Right atrium auricular region (tissue), 2 donors: ENCODE data around the gene SYNGR4. TPM values are rescaled to one million over a fixed set of nuclear protein-coding genes. Genes with fewer than 3 reads are reported as not detected.
"Not testable (repeated sequence)": the region's sequence is repeated elsewhere in the genome, so short reads cannot be mapped to it uniquely, and the experiment has no call there.

Experiments
- DNase-seq: peaks from one replicate; pipeline ENCODE4 v3.0.0-alpha.2; 2019; ENCODE audit warnings: low spot score
- H3K27ac ChIP-seq, 2 donors: fragments of 200-600 bp; sonication (generic); 1 replicate in 1 of 2; 2 replicates in 1 of 2; pipeline ENCODE4 v1.5.1; 2016 to 2019
- H3K27me3 ChIP-seq, 2 donors: fragments of 200-600 bp; sonication (generic); one replicate each; pipeline versions ENCODE4 v1.5.1 to v1.6.0; 2017 to 2019
- H3K36me3 ChIP-seq: fragments of 200-600 bp; sonication (generic); one replicate; pipeline ENCODE4 v1.5.1; 2016
- H3K4me1 ChIP-seq, 2 donors: fragments of 200-600 bp; sonication (generic); one replicate each; pipeline versions ENCODE4 v1.5.1 to v1.6.0; 2017 to 2019
- H3K4me3 ChIP-seq, 2 donors: fragments of 200-600 bp; sonication (generic); 1 replicate in 1 of 2; 2 replicates in 1 of 2; pipeline ENCODE4 v1.5.1; 2017 to 2019; ENCODE audit warnings: mild to moderate bottlenecking in 1 of 2, moderate library complexity in 1 of 2
- H3K9me3 ChIP-seq, 2 donors: fragments of 200-600 bp; sonication (generic); one replicate each; pipeline ENCODE4 v1.5.1; 2019
- total RNA-seq, 2 donors: library from RNA; depleted of rRNA; stranded (reverse); fragments of >200 nt; gene quantifications; one replicate each; pipeline ENCODE4 v1.1.0, GENCODE V29; 2016
- TF ChIP-seq, protein P1 (sequence below), 2 donors: fragments of 200-600 bp; sonication (generic); IDR thresholded peaks; one replicate each; pipeline ENCODE4 v1.5.1; 2019; ENCODE audit warnings: antibody characterized with exemption in 2 of 2

Gene SYNGR4, protein sequence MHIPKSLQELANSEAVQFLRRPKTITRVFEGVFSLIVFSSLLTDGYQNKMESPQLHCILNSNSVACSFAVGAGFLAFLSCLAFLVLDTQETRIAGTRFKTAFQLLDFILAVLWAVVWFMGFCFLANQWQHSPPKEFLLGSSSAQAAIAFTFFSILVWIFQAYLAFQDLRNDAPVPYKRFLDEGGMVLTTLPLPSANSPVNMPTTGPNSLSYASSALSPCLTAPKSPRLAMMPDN
- not detected for total RNA-seq

DNA sequence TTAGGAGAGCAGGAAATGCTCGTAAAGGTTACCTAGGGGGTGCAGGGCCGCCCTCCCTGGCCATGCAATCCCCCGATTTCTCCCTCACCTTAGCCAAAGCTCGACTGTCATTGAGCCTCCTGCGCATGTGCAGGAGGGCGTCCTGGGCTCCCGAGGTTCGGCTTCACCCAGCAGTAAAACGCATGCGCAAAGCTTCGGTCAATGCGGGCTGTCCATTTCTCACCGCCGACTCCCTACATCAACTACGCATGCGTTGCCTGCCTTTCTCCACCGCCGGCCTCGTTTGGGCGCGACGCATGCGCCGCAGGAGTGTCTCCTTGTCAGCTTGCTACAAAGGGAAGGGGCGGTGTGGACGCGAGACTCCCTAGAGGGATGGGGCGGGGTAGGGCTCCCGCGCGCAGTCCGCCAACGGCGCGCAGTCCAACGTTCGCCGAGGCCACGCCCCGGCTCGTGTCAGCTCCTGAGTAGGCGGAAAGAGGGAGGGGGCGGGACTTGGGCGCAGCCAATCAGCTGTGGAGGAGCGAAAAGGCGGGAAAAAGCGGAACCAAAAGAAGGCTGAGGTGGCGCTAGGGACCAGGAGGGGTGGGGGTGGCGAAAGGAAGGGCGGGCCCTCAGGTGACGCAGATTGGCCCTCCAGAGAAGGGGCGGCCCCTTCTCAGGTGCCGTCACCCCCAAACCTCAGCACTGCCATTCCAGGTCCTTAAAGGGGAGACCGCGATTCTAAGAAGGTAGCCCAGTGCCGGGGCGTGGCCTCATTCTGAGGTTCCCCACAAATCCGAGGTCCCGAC, at the start of gene SYNGR4, which contains the start of gene TMEM143:
TSS of gene SYNGR4 (plus strand) at position 558 of the 788 bp plus-strand sequence. CDS start 1,476 bp downstream, outside the sequence.
TSS of gene TMEM143 (minus strand) at position 131 of the 788 bp plus-strand sequence. CDS start at position 111, 20 bp downstream.
- Histone ChIP-seq H3K9me3 (no peaks in the 10 kb centered on the region), H3K4me1 (peaks cover 0 to 6% of the 10 kb centered on the region in 2 donors), H3K36me3 (no peaks in the 10 kb centered on the region), H3K4me3 (peak within 1 kb of the TSS; percentile 50 to 74), H3K27me3 (no peaks in the 10 kb centered on the region), H3K27ac (peak within 1 kb of the TSS; percentile 98 to 99)
- TF ChIP-seq, protein P1, sequence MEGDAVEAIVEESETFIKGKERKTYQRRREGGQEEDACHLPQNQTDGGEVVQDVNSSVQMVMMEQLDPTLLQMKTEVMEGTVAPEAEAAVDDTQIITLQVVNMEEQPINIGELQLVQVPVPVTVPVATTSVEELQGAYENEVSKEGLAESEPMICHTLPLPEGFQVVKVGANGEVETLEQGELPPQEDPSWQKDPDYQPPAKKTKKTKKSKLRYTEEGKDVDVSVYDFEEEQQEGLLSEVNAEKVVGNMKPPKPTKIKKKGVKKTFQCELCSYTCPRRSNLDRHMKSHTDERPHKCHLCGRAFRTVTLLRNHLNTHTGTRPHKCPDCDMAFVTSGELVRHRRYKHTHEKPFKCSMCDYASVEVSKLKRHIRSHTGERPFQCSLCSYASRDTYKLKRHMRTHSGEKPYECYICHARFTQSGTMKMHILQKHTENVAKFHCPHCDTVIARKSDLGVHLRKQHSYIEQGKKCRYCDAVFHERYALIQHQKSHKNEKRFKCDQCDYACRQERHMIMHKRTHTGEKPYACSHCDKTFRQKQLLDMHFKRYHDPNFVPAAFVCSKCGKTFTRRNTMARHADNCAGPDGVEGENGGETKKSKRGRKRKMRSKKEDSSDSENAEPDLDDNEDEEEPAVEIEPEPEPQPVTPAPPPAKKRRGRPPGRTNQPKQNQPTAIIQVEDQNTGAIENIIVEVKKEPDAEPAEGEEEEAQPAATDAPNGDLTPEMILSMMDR (IDR thresholded peaks at IDR 0.05), result no peak
- peak; percentile 99 for DNase-seq

DNA sequence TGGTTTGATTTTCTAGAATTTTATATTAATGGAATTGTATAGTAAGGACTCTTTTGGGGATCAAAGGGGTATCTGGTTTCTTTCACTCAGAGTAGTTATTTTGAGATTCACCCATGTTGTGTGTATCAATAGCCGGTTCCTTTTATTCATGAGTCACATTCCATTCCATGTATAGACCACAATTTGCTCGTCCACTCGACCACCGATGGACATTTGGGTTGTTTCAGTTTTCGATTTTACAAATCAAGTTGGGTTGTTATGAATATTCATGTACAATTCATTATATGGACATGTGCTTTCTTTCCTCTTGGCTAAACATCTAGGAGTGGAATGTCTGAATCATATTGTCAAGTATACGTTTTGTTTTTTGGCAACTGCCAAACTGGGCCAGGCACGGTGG, 48.5 kb upstream of the SYNGR4 start:
- Histone ChIP-seq H3K27ac (no peak overlapping the region), H3K9me3 (no peaks in the 10 kb centered on the region), H3K4me3 (no peak overlapping the region), H3K4me1 (peaks cover 0 to 9% of the 10 kb centered on the region in 2 donors), H3K36me3 (no peaks in the 10 kb centered on the region), H3K27me3 (no peaks in the 10 kb centered on the region)
- TF ChIP-seq, protein P1 (IDR thresholded peaks at IDR 0.05), result no peak
- DNase-seq, result no peak

DNA sequence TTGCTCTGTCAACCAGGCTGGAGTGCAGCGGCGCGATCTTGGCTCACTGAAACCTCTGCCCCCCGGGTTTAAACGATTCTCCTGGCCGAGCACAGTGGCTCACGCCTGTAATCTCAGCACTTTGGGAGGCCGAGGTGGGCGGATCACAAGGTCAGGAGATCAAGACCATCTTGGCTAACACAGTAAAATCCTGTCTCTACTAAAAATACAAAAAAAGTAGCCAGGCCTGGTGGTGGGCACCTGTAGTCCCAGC, 46.5 kb upstream of the SYNGR4 start:
- peaks cover 0 to 21% of the 10 kb centered on the region in 2 donors for H3K4me1 ChIP-seq
- H3K36me3 ChIP-seq, H3K9me3 ChIP-seq, H3K27me3 ChIP-seq, H3K27ac ChIP-seq, DNase-seq, H3K4me3 ChIP-seq: not testable (repeated sequence)

DNA sequence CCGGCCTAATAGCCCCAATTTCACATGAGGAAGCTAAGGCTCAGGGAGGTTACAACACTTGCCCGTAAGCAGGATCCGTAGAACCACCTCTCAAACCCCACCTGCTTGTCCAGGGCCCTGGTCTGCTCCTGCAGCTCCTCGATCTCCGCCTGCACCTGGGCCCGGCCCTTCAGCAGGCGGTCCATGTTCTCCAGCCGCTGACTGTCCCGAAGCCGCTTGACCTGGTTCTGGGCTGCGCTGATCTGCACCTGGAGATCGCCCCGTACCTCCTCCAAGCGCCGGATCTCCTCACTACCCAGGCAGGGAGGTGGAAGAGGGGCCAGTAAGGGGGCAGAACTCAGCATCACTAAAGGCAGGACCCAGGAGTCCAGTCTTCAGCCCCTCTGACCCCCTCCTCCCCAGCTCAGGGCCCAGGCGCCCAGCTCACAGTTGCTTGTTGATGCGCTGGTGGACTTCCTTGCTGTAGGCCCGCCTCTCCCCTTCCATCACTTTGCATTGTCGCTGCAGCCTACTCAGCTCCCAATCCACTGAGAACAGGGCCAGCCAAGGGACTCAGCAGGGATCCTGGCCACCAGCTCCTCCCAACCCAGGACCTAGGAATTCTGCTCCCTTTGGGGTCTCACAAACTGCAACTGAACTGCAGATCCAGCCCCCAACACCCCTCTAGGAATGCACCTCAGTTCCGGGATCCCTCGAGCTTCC, 45.7 kb upstream of the SYNGR4 start:
- Histone ChIP-seq H3K4me3 (no peak overlapping the region), H3K9me3 (no peaks in the 10 kb centered on the region), H3K4me1 (peaks cover 0 to 25% of the 10 kb centered on the region in 2 donors), H3K27me3 (no peaks in the 10 kb centered on the region), H3K36me3 (no peaks in the 10 kb centered on the region), H3K27ac (no peak overlapping the region)
- TF ChIP-seq, protein P1 (IDR thresholded peaks at IDR 0.05), result no peak
- DNase-seq, result no peak

DNA sequence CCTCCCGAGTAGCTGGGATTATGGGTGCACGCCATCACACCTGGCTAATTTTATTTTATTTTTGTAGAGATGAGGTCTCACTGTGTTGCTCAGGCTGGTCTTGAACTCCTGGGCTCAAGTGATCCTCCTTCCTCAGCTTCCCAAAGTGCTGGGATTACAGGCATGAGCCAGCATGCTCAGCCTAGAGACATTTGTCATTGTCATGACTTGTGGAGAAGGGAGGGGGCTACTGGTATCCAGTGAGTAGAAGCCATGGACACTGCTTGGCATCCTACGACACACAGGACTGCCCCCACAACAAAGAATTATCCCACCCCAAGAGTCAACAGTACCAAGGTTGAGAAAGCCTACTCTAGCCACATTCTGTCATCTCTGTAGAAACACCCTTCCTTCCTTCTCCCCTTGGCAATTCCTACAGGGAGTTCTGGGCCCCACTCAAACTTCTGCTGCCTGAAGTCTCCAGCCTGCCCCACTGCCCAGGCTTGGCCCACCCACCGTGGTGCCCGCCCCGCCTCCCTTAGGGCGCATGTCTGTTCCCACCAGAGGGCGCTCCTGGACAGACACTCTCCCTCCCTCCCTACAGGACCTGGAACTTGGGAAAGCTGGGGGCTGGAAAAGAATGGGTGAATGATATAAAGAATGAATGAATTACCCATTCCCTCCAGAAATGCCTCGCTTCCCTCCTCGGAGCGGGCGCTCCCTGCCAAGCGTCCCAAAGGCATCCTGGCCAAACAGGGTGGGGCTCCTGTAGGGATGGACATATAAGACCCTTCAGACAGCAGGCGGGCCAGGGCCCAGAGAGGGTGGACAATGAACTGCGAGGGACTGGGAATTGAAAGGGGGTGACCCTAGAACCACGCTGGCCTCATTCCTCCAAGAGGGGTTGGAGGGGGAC, 44.3 kb upstream of the SYNGR4 start:
- H3K9me3 ChIP-seq, result no peaks in the 10 kb centered on the region

More for the DNA sequence above, 44.3 kb upstream of the SYNGR4 start:
- TF ChIP-seq, protein P1 (IDR thresholded peaks at IDR 0.05), result peak; percentile 66 to 90
- Histone ChIP-seq H3K4me1 (peaks cover 0 to 28% of the 10 kb centered on the region in 2 donors), H3K27me3 (no peaks in the 10 kb centered on the region), H3K36me3 (no peaks in the 10 kb centered on the region), H3K27ac (peak overlapping the region; percentile 96 to 98), H3K4me3 (no peak overlapping the region)
- DNase-seq, result peak; percentile 80
